ENCODE results near the gene SH3BP5. TPM values are rescaled to one million over a fixed set of nuclear protein-coding genes. Genes with fewer than 3 reads are reported as not detected.
A peak's percentile ranks its signal among the peaks of the same experiment; 100 is the strongest.
"Not testable (repeated sequence)": the region's sequence is repeated elsewhere in the genome, so short reads cannot be mapped to it uniquely, and the experiment has no call there.

Gene SH3BP5
- total RNA-seq, 1 donor from 2014 or later = 11.7 TPM

DNA sequence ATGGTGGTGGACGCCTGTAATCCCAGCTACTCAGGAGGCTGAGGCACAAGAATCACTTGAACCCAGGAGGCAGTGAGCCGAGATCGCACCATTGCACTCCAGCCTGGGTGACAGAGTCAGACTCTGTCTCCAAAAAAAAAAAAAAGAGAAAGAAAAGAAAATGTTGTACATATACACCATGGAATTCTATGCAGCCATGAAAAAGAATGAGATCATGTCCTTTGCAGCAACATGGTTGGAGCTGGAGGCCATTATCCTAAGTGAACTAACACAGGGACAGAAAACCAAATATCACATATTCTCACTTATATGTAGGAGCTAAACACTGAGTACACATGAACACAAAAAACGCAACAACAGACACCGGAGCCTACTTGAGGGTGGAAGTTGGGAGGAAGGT is 17.1 kb upstream of the SH3BP5 start:
- intact Hi-C loops (cut with DNase I); DNase-seq (ENCODE audit: missing footprints); ATAC-seq: not testable (repeated sequence)

- ATAC-seq (no peak), DNase-seq (ENCODE audit: missing footprints) (no peak)
- intact Hi-C loops (cut with DNase I) = no loop called here
Measured at GRCh38 chr3:15348246-15348645, 15.9 kb upstream of the SH3BP5 start.

GRCh38 chr3:15347737-15348110 is 15.3 kb upstream of the SH3BP5 start:
- intact Hi-C loops (cut with DNase I) = no loop called here
- no peak for DNase-seq (ENCODE audit: missing footprints)
- no peak for ATAC-seq

DNA sequence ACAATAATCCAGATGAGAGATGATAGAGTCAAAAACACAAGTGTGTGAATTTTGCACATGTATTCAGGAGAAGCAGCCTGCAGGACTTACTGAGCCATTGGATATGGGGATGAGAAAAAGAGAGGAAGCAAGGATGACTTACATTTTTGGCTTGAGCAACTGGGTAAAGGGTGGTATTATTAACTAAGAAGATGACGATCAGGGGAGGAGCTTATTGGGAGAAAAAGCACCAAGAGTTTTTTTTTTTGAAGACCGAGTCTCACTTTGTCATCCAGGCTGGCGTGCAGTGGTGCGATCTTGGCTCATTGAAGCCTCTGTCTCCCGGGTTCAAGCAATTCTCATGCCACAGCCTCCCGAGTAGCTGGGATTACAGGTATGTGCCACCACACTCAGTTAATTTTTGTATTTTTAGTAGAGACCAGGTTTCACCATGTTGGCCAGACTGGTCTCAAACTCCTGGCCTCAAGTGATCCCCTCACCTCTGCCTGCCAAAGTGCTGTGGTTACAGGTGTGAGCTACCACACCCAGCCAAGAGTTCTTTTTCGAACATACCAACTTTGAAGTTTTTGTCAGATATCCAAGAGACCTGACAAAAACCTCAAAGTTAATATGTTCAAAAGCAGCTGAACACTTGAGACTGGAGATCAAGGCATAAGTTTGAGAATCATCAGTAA is 14.8 kb upstream of the SH3BP5 start:
- intact Hi-C loops (cut with DNase I) = no loop called here
- no peak for ATAC-seq
- DNase-seq (ENCODE audit: missing footprints) = no peak

DNA sequence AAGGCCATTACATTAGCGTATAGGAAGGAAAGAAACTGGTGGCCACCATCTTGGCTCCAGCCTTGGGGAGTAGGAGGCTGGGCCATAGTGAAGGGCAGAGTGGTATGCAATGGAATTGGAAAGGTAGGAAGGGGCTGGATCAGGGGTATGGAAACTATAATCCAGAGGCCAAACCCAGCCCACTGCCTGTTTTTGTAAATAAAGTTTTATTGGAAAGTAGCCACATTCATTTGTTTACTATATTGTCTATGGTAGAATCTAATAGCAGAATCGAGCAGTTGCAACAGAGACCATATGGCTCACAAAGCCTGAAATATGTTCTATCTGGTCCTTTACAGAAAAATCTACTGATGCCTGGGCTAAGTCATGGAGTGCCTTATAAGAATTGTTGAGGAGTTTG is 14.1 kb upstream of the SH3BP5 start:
- no peak for DNase-seq (ENCODE audit: missing footprints)
- intact Hi-C loops (cut with DNase I) = no loop called here
- ATAC-seq = no peak

DNA sequence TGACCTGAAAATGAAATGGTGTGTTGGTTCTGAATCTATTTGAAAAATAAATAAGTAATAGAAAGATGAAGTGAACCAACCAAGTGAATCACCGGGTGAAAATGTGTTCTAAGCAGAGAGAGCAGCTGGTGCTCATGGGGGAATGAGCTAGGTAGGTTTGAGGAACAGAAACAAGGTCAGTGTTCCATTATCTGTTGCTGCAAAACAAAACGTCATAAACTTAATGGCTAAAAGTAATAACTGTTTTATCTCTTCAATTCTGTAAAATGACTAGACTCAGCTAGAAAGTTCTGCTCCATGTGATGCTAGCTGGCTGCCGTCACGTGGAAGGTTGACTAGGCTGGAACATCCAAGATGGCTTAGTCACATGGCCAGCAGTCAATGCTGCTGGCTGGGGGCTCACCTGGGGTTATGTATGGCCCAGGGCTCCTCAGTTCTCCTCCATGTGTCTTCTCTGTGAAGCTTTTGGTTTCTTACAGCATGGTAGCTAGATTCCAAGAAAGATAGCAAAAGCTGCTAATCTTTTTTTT is 13.3 kb upstream of the SH3BP5 start:
- intact Hi-C loops (cut with DNase I) = no loop called here
- no peak for DNase-seq (ENCODE audit: missing footprints)
- ATAC-seq = no peak

- ATAC-seq = no peak
- intact Hi-C loops (cut with DNase I) = no loop called here
Measured at GRCh38 chr3:15345066-15345607, 12.8 kb upstream of the SH3BP5 start.

DNA sequence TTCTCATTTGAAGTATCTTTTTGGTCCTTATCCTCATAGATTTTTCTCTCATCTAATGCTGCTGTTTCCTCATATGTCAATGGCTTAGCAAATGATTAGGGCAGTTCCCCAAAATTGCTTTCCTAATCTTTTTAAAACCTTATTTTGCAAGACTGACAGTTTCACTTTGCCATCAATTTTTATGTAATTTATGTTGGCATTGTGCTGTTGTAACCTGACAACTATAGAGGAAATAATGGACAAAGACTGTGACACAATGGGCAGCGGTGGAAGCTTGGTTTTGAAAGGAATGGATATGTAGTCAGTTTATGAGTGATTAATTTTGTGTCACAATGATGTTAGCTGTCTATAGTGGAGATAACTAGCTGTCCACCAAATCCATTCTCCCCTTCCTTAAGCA is 10.6 kb upstream of the SH3BP5 start:
- DNase-seq (ENCODE audit: missing footprints) (no peak), ATAC-seq (no peak)
- intact Hi-C loops (cut with DNase I) = no loop called here

More at GRCh38 chr3:15345066-15345607, 12.8 kb upstream of the SH3BP5 start:
- no peak for DNase-seq (ENCODE audit: missing footprints)

- ATAC-seq (no peak), DNase-seq (ENCODE audit: missing footprints) (no peak)
- intact Hi-C loops (cut with DNase I) = no loop called here
Measured at GRCh38 chr3:15342246-15342645, 9.9 kb upstream of the SH3BP5 start.

GRCh38 chr3:15341030-15341726 is 8.8 kb upstream of the SH3BP5 start:
- intact Hi-C loops (cut with DNase I) = no loop called here
- DNase-seq (ENCODE audit: missing footprints) = no peak
- no peak for ATAC-seq

GRCh38 chr3:15339786-15340215 is 7.4 kb upstream of the SH3BP5 start:
- intact Hi-C loops (cut with DNase I) = no loop called here
- no peak for ATAC-seq
- no peak for DNase-seq (ENCODE audit: missing footprints)

GRCh38 chr3:15339001-15339400 is 6.6 kb upstream of the SH3BP5 start:
- intact Hi-C loops (cut with DNase I) = no loop called here
- no peak for DNase-seq (ENCODE audit: missing footprints)
- ATAC-seq = no peak

- intact Hi-C loops (cut with DNase I) = no loop called here
- ATAC-seq (no peak), DNase-seq (ENCODE audit: missing footprints) (no peak)
Measured at GRCh38 chr3:15337963-15338362, 5.6 kb upstream of the SH3BP5 start.

DNA sequence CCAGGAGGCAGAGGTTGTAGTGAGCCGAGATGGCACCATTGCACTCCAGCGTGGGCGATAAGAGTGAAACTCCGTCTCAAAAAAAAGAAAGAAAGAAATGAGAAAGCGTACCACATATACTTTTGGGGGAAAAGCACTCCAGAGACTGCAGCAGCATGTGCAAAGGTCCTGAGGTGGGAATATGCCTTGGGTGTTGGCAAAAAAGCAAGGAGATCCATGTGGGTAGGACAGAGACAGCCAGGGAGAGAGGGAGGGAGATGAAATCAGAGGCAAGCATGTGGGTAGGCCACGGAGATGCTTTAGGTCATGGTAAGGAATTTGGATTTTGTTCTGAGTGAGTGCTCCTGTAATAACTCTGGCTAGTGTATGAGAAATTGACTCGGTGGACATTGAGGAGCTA is 3.7 kb upstream of the SH3BP5 start:
- ATAC-seq (no peak), DNase-seq (ENCODE audit: missing footprints) (no peak)
- intact Hi-C loops (cut with DNase I) = no loop called here

- intact Hi-C loops (cut with DNase I) = loop anchor here (2.0 kb wide), 2 partner anchors 43 to 65 kb away; no protein-coding TSS in a partner anchor
- ATAC-seq = no peak
- DNase-seq (ENCODE audit: missing footprints) = no peak
Measured at GRCh38 chr3:15333956-15334263, 1.5 kb upstream of the SH3BP5 start.

- intact Hi-C loops (cut with DNase I) = loop anchor here (2.0 kb wide), 2 partner anchors 43 to 65 kb away; no protein-coding TSS in a partner anchor
- DNase-seq (ENCODE audit: missing footprints) (no peak), ATAC-seq (no peak)
Measured at GRCh38 chr3:15333099-15333955, 941 bp upstream of the SH3BP5 start.

GRCh38 chr3:15331606-15332404 is 581 bp downstream of the SH3BP5 start:
- peak; percentile 21 for ATAC-seq
- peak; percentile 82 for DNase-seq (ENCODE audit: missing footprints)
- intact Hi-C loops (cut with DNase I) = loop anchor here (2.0 kb wide), 2 partner anchors 45 to 63 kb away; no protein-coding TSS in a partner anchor

- ATAC-seq = no peak
- DNase-seq (ENCODE audit: missing footprints) = no peak
- intact Hi-C loops (cut with DNase I) = no loop called here
Measured at GRCh38 chr3:15331072-15331605, 1.2 kb downstream of the SH3BP5 start.

Measured in Right ventricle myocardium inferior (tissue), 1 donor.